ENCODE results near the gene TMEM233. TPM values are rescaled to one million over a fixed set of nuclear protein-coding genes. Genes with fewer than 3 reads are reported as not detected.

TMEM233 gene
- total and polyA plus RNA-seq, 2 of the 8 experiments (the other 6 are each of a cell fraction or from before 2014, with no cell fraction given) = 0.09 TPM

GRCh38 chr12:119687406-119687805 is 93.8 kb downstream of the TMEM233 start:
- H3K27me3 ChIP-seq (replicated peaks in 1 of 4; ENCODE audit: control insufficient read depth in 3 of 4, extremely low read depth in 1 of 4, insufficient read depth in 3 of 4, low read length in 3 of 4) = no peaks in the 10 kb centered on the region
- no peak overlapping the region for H3K23ac ChIP-seq (ENCODE audit: insufficient read length)
- H3K56ac ChIP-seq (replicated peaks; ENCODE audit: insufficient read length, low read depth, low read length) = no peak overlapping the region
- no peak overlapping the region for H3K14ac ChIP-seq (ENCODE audit: insufficient read length)
- H2BK120ac ChIP-seq (replicated peaks; ENCODE audit: low read depth, low read length) = no peak overlapping the region
- no peak overlapping the region for H2BK15ac ChIP-seq (ENCODE audit: low read length)
- DNase-seq (ENCODE audit: low read depth in 1 of 2, low spot score in 2 of 2) (no peak), FAIRE-seq (no peak)
- no peak overlapping the region for H3K4me2 ChIP-seq (ENCODE audit: insufficient read depth in 1 of 2, low read depth in 2 of 2, low read length in 2 of 2)
- no peaks in the 10 kb centered on the region for H4K20me1 ChIP-seq (replicated peaks in 1 of 2; ENCODE audit: control insufficient read depth in 1 of 2, insufficient read depth in 2 of 2, low read length in 2 of 2)
- H2AK5ac ChIP-seq (ENCODE audit: low read depth, low read length) = no peak overlapping the region
- H3K18ac ChIP-seq (ENCODE audit: extremely low read depth, low read length) = no peak overlapping the region
- no peak overlapping the region for H4K5ac ChIP-seq (ENCODE audit: insufficient read length, low read depth, low read length)
- no peaks in the 10 kb centered on the region for H3K23me2 ChIP-seq (ENCODE audit: low read depth, low read length)
- H3K4me3 ChIP-seq (ENCODE audit: extremely low read depth in 1 of 4, insufficient read depth in 2 of 4, low read depth in 3 of 4, low read length in 4 of 4) = no peak overlapping the region
- H4K91ac ChIP-seq (replicated peaks; ENCODE audit: insufficient read length, low read length) = no peak overlapping the region
- H2AFZ ChIP-seq (ENCODE audit: low read length) = no peak overlapping the region
- no peak overlapping the region for H4K8ac ChIP-seq (ENCODE audit: extremely low read depth, insufficient read depth, low read length)
- no peak overlapping the region for H2BK20ac ChIP-seq (ENCODE audit: low read length)
- H3K9me3 ChIP-seq (ENCODE audit: insufficient read depth in 2 of 2, low read depth in 1 of 2, low read length in 1 of 2) = no peaks in the 10 kb centered on the region; a peak in 1 of 4 replicates
- CTCF ChIA-PET (ENCODE audit: partially characterized antibody) = interaction anchor here (0.6 kb wide), 1 partner anchor 140 kb away, joined by 3 read pairs; no protein-coding TSS in a partner anchor
- H3K4me1 ChIP-seq (replicated peaks in 1 of 4; ENCODE audit: control insufficient read depth in 3 of 4, insufficient read depth in 4 of 4, low read length in 3 of 4) = no peaks in the 10 kb centered on the region
- peak; percentile 65; the same call in 1 of the 2 replicates for TF ChIP-seq SRF (IDR thresholded peaks at IDR 0.05; ENCODE audit: low read depth, low read length)
- no peak for TF ChIP-seq ASH2L (IDR thresholded peaks at IDR 0.05; ENCODE audit: low read length)
- POLR2A ChIA-PET (ENCODE audit: partially characterized antibody) = no interaction called here
- peaks cover 6 to 24% (median 9%) of the 10 kb centered on the region in 4 experiments; a peak in 7 of 8 replicates for H3K36me3 ChIP-seq (ENCODE audit: control insufficient read depth in 2 of 4, insufficient read depth in 4 of 4, low read length in 3 of 4)
- H2BK12ac ChIP-seq (ENCODE audit: low read depth, low read length) = no peak overlapping the region
- 87% methylated on average over 14 of the region's 14 CpGs; no CpG with 5 or more reads in 1 of the 2 experiments for WGBS, 2 experiments (ENCODE audit: extremely low coverage in 1 of 2, insufficient coverage in 1 of 2, insufficient read length in 1 of 2, insufficient replicate concordance in 2 of 2, low coverage in 1 of 2, low lambda C conversion rate in 2 of 2, missing lambda C conversion rate in 1 of 2)
- H3K9ac ChIP-seq (replicated peaks in 1 of 4; ENCODE audit: extremely low read depth in 1 of 4, low read depth in 3 of 4, low read length in 3 of 4) = no peak overlapping the region
- H3K4ac ChIP-seq (replicated peaks; ENCODE audit: insufficient read length, low read depth, low read length) = no peak overlapping the region
- H3K79me1 ChIP-seq (ENCODE audit: low read depth, low read length) = no peaks in the 10 kb centered on the region; the same call in 1 of the 2 replicates
- no peaks in the 10 kb centered on the region for H3K79me2 ChIP-seq (ENCODE audit: control insufficient read depth in 1 of 2, insufficient read depth in 2 of 2, low read length in 2 of 2)
- H3K27ac ChIP-seq (ENCODE audit: low read depth, low read length) = no peak overlapping the region
- no peak overlapping the region for H2BK5ac ChIP-seq (ENCODE audit: low read depth, low read length)
